ENCODE results near the gene SLC17A4.

- TF ChIP-seq, protein P1, sequence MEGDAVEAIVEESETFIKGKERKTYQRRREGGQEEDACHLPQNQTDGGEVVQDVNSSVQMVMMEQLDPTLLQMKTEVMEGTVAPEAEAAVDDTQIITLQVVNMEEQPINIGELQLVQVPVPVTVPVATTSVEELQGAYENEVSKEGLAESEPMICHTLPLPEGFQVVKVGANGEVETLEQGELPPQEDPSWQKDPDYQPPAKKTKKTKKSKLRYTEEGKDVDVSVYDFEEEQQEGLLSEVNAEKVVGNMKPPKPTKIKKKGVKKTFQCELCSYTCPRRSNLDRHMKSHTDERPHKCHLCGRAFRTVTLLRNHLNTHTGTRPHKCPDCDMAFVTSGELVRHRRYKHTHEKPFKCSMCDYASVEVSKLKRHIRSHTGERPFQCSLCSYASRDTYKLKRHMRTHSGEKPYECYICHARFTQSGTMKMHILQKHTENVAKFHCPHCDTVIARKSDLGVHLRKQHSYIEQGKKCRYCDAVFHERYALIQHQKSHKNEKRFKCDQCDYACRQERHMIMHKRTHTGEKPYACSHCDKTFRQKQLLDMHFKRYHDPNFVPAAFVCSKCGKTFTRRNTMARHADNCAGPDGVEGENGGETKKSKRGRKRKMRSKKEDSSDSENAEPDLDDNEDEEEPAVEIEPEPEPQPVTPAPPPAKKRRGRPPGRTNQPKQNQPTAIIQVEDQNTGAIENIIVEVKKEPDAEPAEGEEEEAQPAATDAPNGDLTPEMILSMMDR (IDR thresholded peaks at IDR 0.05; ENCODE audit: low read depth, low read length), result no peak
- TF ChIP-seq EZH2phosphoT487 (IDR thresholded peaks at IDR 0.05; ENCODE audit: low read depth), result no peak
These were observed 1.5 kb upstream of the SLC17A4 start for GRCh38 chr6:25753079-25753478.

Measured in OCI-LY3 (cell line).